COLO829 (cell line): Measurements from ENCODE around the gene ADK.
A peak's percentile ranks its signal among the peaks of the same experiment; 100 is the strongest.

Experiments
- DNase-seq: peaks from one replicate; pipeline ENCODE4 v3.0.0; 2012; ENCODE audit warnings: low spot score

The ADK gene

GRCh38 chr10:74365109-74365508, 214.1 kb downstream of the ADK start:
- no peak for DNase-seq

GRCh38 chr10:74371696-74372095, 220.7 kb downstream of the ADK start:
- no peak for DNase-seq

GRCh38 chr10:74373059-74373458, 222.0 kb downstream of the ADK start:
- no peak for DNase-seq

GRCh38 chr10:74377476-74377875, 226.5 kb downstream of the ADK start:
- DNase-seq = no peak

- DNase-seq = no peak
These were observed 228.5 kb downstream of the ADK start for GRCh38 chr10:74379474-74379873.

- DNase-seq = no peak
These were observed 229.8 kb downstream of the ADK start for GRCh38 chr10:74380795-74381194.

GRCh38 chr10:74381291-74381853, 230.4 kb downstream of the ADK start:
- DNase-seq = no peak

- no peak for DNase-seq
These were observed 231.6 kb downstream of the ADK start for GRCh38 chr10:74382663-74383062.

GRCh38 chr10:74383642-74384041, 232.6 kb downstream of the ADK start:
- no peak for DNase-seq

GRCh38 chr10:74384615-74385183, 233.7 kb downstream of the ADK start:
- DNase-seq = no peak

GRCh38 chr10:74388801-74389200, 237.8 kb downstream of the ADK start:
- no peak for DNase-seq

GRCh38 chr10:74391786-74392185, 240.8 kb downstream of the ADK start:
- no peak for DNase-seq

- DNase-seq = no peak
These were observed 243.5 kb downstream of the ADK start for GRCh38 chr10:74394416-74394969.

- DNase-seq = no peak
These were observed 249.2 kb downstream of the ADK start for GRCh38 chr10:74400186-74400585.

- DNase-seq = no peak
These were observed 255.0 kb downstream of the ADK start for GRCh38 chr10:74406006-74406405.

- DNase-seq = no peak
These were observed 264.3 kb downstream of the ADK start for GRCh38 chr10:74415146-74415839.

GRCh38 chr10:74417397-74417796, 266.4 kb downstream of the ADK start:
- DNase-seq = no peak

- DNase-seq = peak; percentile 6
These were observed 267.4 kb downstream of the ADK start for GRCh38 chr10:74418285-74418872.

- DNase-seq = no peak
These were observed 268.5 kb downstream of the ADK start for GRCh38 chr10:74419491-74419951.

- DNase-seq = no peak
These were observed 268.9 kb downstream of the ADK start for GRCh38 chr10:74419958-74420375.

GRCh38 chr10:74424565-74424964, 273.5 kb downstream of the ADK start:
- no peak for DNase-seq

- no peak for DNase-seq
These were observed 274.5 kb downstream of the ADK start for GRCh38 chr10:74425456-74426001.

- no peak for DNase-seq
These were observed 280.8 kb downstream of the ADK start for GRCh38 chr10:74431816-74432215.
